Measurements from ENCODE around the gene MYO1B.

- TF ChIP-seq CTCF (conservative IDR thresholded peaks at IDR 0.05; ENCODE audit: low read depth, low read length) (0 out of 2 replicates have a peak, but pooled peaks have one; percentile 31), EZH2 (IDR thresholded peaks at IDR 0.05; ENCODE audit: low read length, unreplicated experiment) (no peak), EZH2phosphoT487 (IDR thresholded peaks at IDR 0.05; ENCODE audit: borderline replicate concordance, low read length) (no peak)
Observed at GRCh38 chr2:191349990-191350389, 104.8 kb downstream of the MYO1B start.

All from PC-3 (cell line).